Uterus (tissue), 2 donors: ENCODE results near the gene FAF1.

ENCODE experiments used
- CTCF ChIP-seq, 4 experiments: fragments of 200-600 bp in 2 of 4; fragments of 450-650 bp in 2 of 4; sonication (generic) in 2 of 4; IDR thresholded peaks; one replicate each; pipeline ENCODE4 v1.5.1; 2016 to 2019; ENCODE audit warnings: antibody characterized with exemption in 4 of 4, mild to moderate bottlenecking in 2 of 4, moderate library complexity in 1 of 4
- POLR2A ChIP-seq, 2 donors: fragments of 450-650 bp; IDR thresholded peaks; one replicate each; pipeline ENCODE4 v1.6.1; 2016; ENCODE audit warnings: antibody characterized with exemption in 2 of 2, mild to moderate bottlenecking in 1 of 2, moderate library complexity in 1 of 2

- no peak for TF ChIP-seq POLR2A (IDR thresholded peaks at IDR 0.05)
- peak; percentile 40 to 49 (median 48) for TF ChIP-seq CTCF (IDR thresholded peaks at IDR 0.05)
Measured at GRCh38 chr1:50929376-50929958, 30.6 kb downstream of the FAF1 start.
